Gastrocnemius medialis (tissue), 4 donors: ENCODE data around the gene TCAP. TPM values are rescaled to one million over a fixed set of nuclear protein-coding genes. Genes with fewer than 3 reads are reported as not detected.

Experiments
- ATAC-seq, 2 donors: fragments of 150-250 bp; one replicate each; pipeline ENCODE4 v1.9.1; 2016
- DNase-seq, 2 donors: peaks; one replicate each; pipeline ENCODE4 v3.0.0-alpha.2; 2019
- H3K27ac ChIP-seq, 4 donors: fragments of 200-600 bp; sonication (generic); 1 replicate in 1 of 4; 2 replicates in 3 of 4; pipeline ENCODE4 v1.5.1; 2016 to 2018; ENCODE audit warnings: mild to moderate bottlenecking in 2 of 4, moderate library complexity in 1 of 4
- H3K27me3 ChIP-seq, 3 donors: fragments of 200-600 bp; sonication (generic) in 2 of 3; 1 replicate in 1 of 3; 2 replicates in 2 of 3; pipeline versions ENCODE4 v1.5.1 to v1.6.0; 2016 to 2019; ENCODE audit warnings: mild to moderate bottlenecking in 1 of 3, moderate library complexity in 1 of 3
- H3K36me3 ChIP-seq, 2 donors: fragments of 200-600 bp; sonication (generic) in 1 of 2; one replicate each; pipeline ENCODE4 v1.5.1; 2017 to 2018
- H3K4me1 ChIP-seq, 2 donors: fragments of 200-600 bp; sonication (generic) in 1 of 2; one replicate each; pipeline ENCODE4 v1.5.1; 2016 to 2017; ENCODE audit warnings: mild to moderate bottlenecking in 2 of 2
- H3K4me3 ChIP-seq, 4 donors: fragments of 200-600 bp; sonication (generic) in 3 of 4; 1 replicate in 1 of 4; 2 replicates in 3 of 4; pipeline ENCODE4 v1.5.1; 2016 to 2019; ENCODE audit warnings: mild to moderate bottlenecking in 2 of 4
- H3K9me3 ChIP-seq, 3 donors: fragments of 200-600 bp; sonication (generic) in 2 of 3; 1 replicate in 1 of 3; 2 replicates in 2 of 3; pipeline ENCODE4 v1.5.1; 2016 to 2019
- CTCF ChIP-seq, 5 experiments: fragments of 450-650 bp in 3 of 5; fragments of 200-600 bp in 2 of 5; sonication (generic) in 2 of 5; IDR thresholded peaks in 4 of 5; conservative IDR thresholded peaks in 1 of 5; 1 replicate in 4 of 5; 2 replicates in 1 of 5; pipeline ENCODE4 v1.5.1; 2016 to 2019; ENCODE audit warnings: antibody characterized with exemption in 5 of 5, mild to moderate bottlenecking in 3 of 5, moderate library complexity in 3 of 5
- POLR2A ChIP-seq, 2 donors: fragments of 450-650 bp; IDR thresholded peaks; one replicate each; pipeline ENCODE4 v1.6.1; 2017; ENCODE audit warnings: antibody characterized with exemption in 2 of 2, mild to moderate bottlenecking in 2 of 2, moderate library complexity in 2 of 2
- in situ Hi-C, 4 donors: fragments of 200-750 bp; cut with MboI; loops; one replicate each; pipeline versions ENCODE4 v1.15.0 to v1.8.0; 2017; ENCODE audit warnings: low sequenced_read_pairs in 4 of 4
- intact Hi-C: fragments of 100-400 bp; cut with DNase I; formaldehyde crosslinking; loops from one replicate; pipeline ENCODE4 v1.15.1; 2023; ENCODE audit warnings: low total_unique reads
- total RNA-seq, 4 donors: library from RNA; depleted of rRNA; stranded (reverse); fragments of >200 nt; gene quantifications; one replicate each; pipeline versions ENCODE4 v1.1.0 to v1.2.3, GENCODE V29; 2016

The TCAP gene
- total RNA-seq, 4 donors from 2014 or later = 1,768 to 3,088 (median 2,493) TPM

DNA sequence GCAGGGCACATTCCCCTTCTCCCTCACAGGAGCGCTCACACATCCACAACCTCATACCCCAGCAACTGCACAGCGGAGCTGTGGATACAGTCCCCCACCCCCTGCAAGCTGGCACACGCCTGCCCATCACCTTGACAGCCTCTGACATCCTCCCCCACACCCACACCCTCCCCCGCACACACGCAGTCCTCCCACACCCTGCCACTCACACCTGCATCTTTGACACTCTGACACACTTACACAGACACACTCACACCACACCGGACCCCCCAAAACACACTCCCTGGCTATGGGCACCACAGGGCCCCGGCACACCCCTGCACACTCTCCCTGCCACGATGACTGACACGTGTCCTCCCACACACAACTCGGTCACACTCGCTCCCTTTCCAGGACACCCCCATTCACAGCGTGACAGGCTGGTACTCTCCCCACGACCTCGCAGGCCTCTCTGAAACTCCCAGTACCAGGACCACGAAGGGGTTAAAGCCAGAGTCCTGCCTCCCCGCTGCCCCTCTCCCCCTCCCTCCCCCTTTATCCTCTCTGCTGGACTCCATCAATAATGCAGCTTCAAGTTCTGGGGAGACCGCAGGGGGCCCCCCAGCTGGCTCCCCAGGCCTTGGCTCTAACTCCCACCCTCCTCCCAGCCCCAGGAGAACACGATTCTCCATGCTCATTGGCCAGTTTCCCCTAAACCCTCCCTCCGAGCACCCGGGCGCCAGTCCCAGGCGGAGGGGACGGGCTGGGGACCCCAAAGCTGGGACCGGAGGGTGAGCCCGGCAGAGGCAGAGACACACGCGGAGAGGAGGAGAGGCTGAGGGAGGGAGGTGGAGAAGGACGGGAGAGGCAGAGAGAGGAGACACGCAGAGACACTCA lies 38.7 kb upstream of the TCAP start, which contains the start of gene PPP1R1B:
Gene PPP1R1B, plus strand, starts transcription at position 782 of the 876 bp plus-strand sequence. CDS start 441 bp downstream, outside the sequence.
- in situ Hi-C loops (loop anchor here in 3 of 4 donors (10.0 kb wide), 2 partner anchors 72 to 128 kb away; no protein-coding TSS in a partner anchor), intact Hi-C loops (no loop called here)
- Histone ChIP-seq H3K27ac (no peak within 1 kb of the TSS), H3K4me3 (peak within 1 kb of the TSS; percentile 10 to 44 (median 32)), H3K4me1 (peaks cover 4 to 7% of the 10 kb centered on the region in 2 donors), H3K36me3 (no peaks in the 10 kb centered on the region), H3K9me3 (no peaks in the 10 kb centered on the region), H3K27me3 (peaks cover 32 to 38% (median 34%) of the 10 kb centered on the region in 3 donors)
- DNase-seq (no peak), ATAC-seq (no peak)
- TF ChIP-seq POLR2A (IDR thresholded peaks at IDR 0.05) (no peak), CTCF (IDR thresholded peaks at IDR 0.05 in 4 of 5, conservative IDR thresholded peaks at IDR 0.05 in 1 of 5) (no peak)

DNA sequence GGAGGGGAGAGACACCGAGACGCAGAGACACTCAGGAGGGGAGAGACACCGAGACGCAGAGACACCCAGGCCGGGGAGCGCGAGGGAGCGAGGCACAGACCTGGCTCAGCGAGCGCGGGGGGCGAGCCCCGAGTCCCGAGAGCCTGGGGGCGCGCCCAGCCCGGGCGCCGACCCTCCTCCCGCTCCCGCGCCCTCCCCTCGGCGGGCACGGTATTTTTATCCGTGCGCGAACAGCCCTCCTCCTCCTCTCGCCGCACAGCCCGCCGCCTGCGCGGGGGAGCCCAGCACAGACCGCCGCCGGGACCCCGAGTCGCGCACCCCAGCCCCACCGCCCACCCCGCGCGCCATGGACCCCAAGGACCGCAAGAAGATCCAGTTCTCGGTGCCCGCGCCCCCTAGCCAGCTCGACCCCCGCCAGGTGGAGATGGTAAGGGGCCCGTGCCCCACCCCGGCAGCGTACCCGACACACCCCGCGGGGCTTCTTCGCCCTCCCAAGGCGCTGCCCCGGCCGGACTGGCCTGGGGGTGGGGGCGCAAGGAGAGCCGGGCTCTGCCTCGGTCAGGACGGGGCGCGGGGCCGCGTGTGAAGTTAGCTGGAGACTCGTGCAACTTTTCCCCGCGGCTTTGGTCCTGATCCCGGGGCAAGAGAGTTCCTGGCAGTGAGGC lies 38.0 kb upstream of the TCAP start:
- H3K36me3 ChIP-seq = no peaks in the 10 kb centered on the region
- TF ChIP-seq CTCF (IDR thresholded peaks at IDR 0.05 in 4 of 5, conservative IDR thresholded peaks at IDR 0.05 in 1 of 5) = no peak
- no peak for TF ChIP-seq POLR2A (IDR thresholded peaks at IDR 0.05)
- H3K9me3 ChIP-seq = no peaks in the 10 kb centered on the region
- intact Hi-C loops (no loop called here), in situ Hi-C loops (loop anchor here in 3 of 4 donors (10.0 kb wide), 2 partner anchors 72 to 128 kb away; no protein-coding TSS in a partner anchor)
- no peak overlapping the region for H3K27ac ChIP-seq
- H3K4me1 ChIP-seq = peaks cover 4 to 6% of the 10 kb centered on the region in 2 donors
- DNase-seq (no peak), ATAC-seq (no peak)
- H3K4me3 ChIP-seq = peak overlapping the region; percentile 10 to 44 (median 32)
- H3K27me3 ChIP-seq = peaks cover 32 to 38% (median 34%) of the 10 kb centered on the region in 3 donors

- Histone ChIP-seq H3K9me3 (no peaks in the 10 kb centered on the region), H3K4me3 (no peak overlapping the region), H3K27ac (no peak overlapping the region), H3K36me3 (no peaks in the 10 kb centered on the region), H3K4me1 (peaks cover 4% of the 10 kb centered on the region in 2 donors), H3K27me3 (peaks cover 32 to 38% (median 34%) of the 10 kb centered on the region in 3 donors)
- TF ChIP-seq CTCF (IDR thresholded peaks at IDR 0.05 in 4 of 5, conservative IDR thresholded peaks at IDR 0.05 in 1 of 5) = no peak
- intact Hi-C loops = no loop called here
- in situ Hi-C loops = loop anchor here in 3 of 4 donors (10.0 kb wide), 2 partner anchors 73 to 127 kb away; no protein-coding TSS in a partner anchor
- no peak for DNase-seq
- ATAC-seq = no peak
These were observed 37.2 kb upstream of the TCAP start for GRCh38 chr17:39627712-39628516.
